ENCODE data around the gene NDUFS8.

NDUFS8 gene

GRCh38 chr11:68022531-68022930, 8.0 kb upstream of the NDUFS8 start:
- TF ChIP-seq ZBTB7A (IDR thresholded peaks at IDR 0.05; ENCODE audit: low read depth) (no peak), EGR1 (IDR thresholded peaks at IDR 0.05) (no peak), CREB1 (IDR thresholded peaks at IDR 0.05; ENCODE audit: low read depth) (no peak), CEBPB (IDR thresholded peaks at IDR 0.05) (no peak), MAX (IDR thresholded peaks at IDR 0.05) (no peak), RAD21 (IDR thresholded peaks at IDR 0.05; ENCODE audit: low read depth) (no peak)

- no peak for TF ChIP-seq USF1 (IDR thresholded peaks at IDR 0.05)
- TF ChIP-seq FOXM1 (IDR thresholded peaks at IDR 0.05; ENCODE audit: borderline replicate concordance, low read depth), result no peak
- TF ChIP-seq CEBPB (IDR thresholded peaks at IDR 0.05), result no peak
- TF ChIP-seq REST (IDR thresholded peaks at IDR 0.05; ENCODE audit: low read depth), result no peak
- TF ChIP-seq MAX (IDR thresholded peaks at IDR 0.05), result no peak
- TF ChIP-seq YY1 (IDR thresholded peaks at IDR 0.05; ENCODE audit: low read depth), result no peak
- no peak for TF ChIP-seq NFIC (IDR thresholded peaks at IDR 0.05)
Measured at GRCh38 chr11:68024508-68024907, 6.0 kb upstream of the NDUFS8 start.

- TF ChIP-seq USF1 (IDR thresholded peaks at IDR 0.05) (no peak), ZBTB7A (IDR thresholded peaks at IDR 0.05; ENCODE audit: low read depth) (no peak), TCF12 (IDR thresholded peaks at IDR 0.05; ENCODE audit: low read depth) (no peak), EGR1 (IDR thresholded peaks at IDR 0.05) (no peak), RAD21 (IDR thresholded peaks at IDR 0.05; ENCODE audit: low read depth) (no peak), CREB1 (IDR thresholded peaks at IDR 0.05; ENCODE audit: low read depth) (no peak), TAF1 (IDR thresholded peaks at IDR 0.05; ENCODE audit: low read depth) (no peak), NFIC (IDR thresholded peaks at IDR 0.05) (no peak), EP300 (IDR thresholded peaks at IDR 0.05; ENCODE audit: borderline replicate concordance) (no peak), MAX (IDR thresholded peaks at IDR 0.05) (no peak), FOXM1 (IDR thresholded peaks at IDR 0.05; ENCODE audit: borderline replicate concordance, low read depth) (no peak), REST (IDR thresholded peaks at IDR 0.05; ENCODE audit: low read depth) (no peak), YY1 (IDR thresholded peaks at IDR 0.05; ENCODE audit: low read depth) (no peak)
Measured at GRCh38 chr11:68025047-68025446, 5.4 kb upstream of the NDUFS8 start.

GRCh38 chr11:68026391-68027105, 3.9 kb upstream of the NDUFS8 start:
- TF ChIP-seq NFIC (IDR thresholded peaks at IDR 0.05) (no peak), EGR1 (IDR thresholded peaks at IDR 0.05) (no peak), YY1 (IDR thresholded peaks at IDR 0.05; ENCODE audit: low read depth) (no peak), USF1 (IDR thresholded peaks at IDR 0.05) (no peak), CREB1 (IDR thresholded peaks at IDR 0.05; ENCODE audit: low read depth) (no peak), ZBTB7A (IDR thresholded peaks at IDR 0.05; ENCODE audit: low read depth) (no peak), RAD21 (IDR thresholded peaks at IDR 0.05; ENCODE audit: low read depth) (no peak), FOXM1 (IDR thresholded peaks at IDR 0.05; ENCODE audit: borderline replicate concordance, low read depth) (no peak), MAX (IDR thresholded peaks at IDR 0.05) (no peak), TEAD4 (IDR thresholded peaks at IDR 0.05) (no peak), TAF1 (IDR thresholded peaks at IDR 0.05; ENCODE audit: low read depth) (no peak), EP300 (IDR thresholded peaks at IDR 0.05; ENCODE audit: borderline replicate concordance) (no peak), TCF12 (IDR thresholded peaks at IDR 0.05; ENCODE audit: low read depth) (no peak), REST (IDR thresholded peaks at IDR 0.05; ENCODE audit: low read depth) (no peak), CEBPB (IDR thresholded peaks at IDR 0.05) (no peak)
